Activated naive CD8-positive, alpha-beta T cell treated with anti-CD3 and anti-CD28 coated beads for 36 hours (primary cell): ENCODE results near the gene PCCA. TPM values are rescaled to one million over a fixed set of nuclear protein-coding genes. Genes with fewer than 3 reads are reported as not detected.
"Not testable (repeated sequence)": the region's sequence is repeated elsewhere in the genome, so short reads cannot be mapped to it uniquely, and the experiment has no call there.

Experiments
- DNase-seq: peaks from one replicate; pipeline ENCODE4 v3.0.0; 2021
- H3K27ac Mint-ChIP-seq: one replicate; pipeline ENCODE4 v1.8.0; 2022; ENCODE audit warnings: mild to moderate bottlenecking, moderate library complexity, mixed read lengths
- H3K27me3 Mint-ChIP-seq: one replicate; pipeline ENCODE4 v1.8.0; 2022; ENCODE audit warnings: mild to moderate bottlenecking, mixed read lengths
- H3K36me3 Mint-ChIP-seq: one replicate; pipeline ENCODE4 v1.8.0; 2021; ENCODE audit warnings: mild to moderate bottlenecking, mixed read lengths
- H3K4me1 Mint-ChIP-seq: one replicate; pipeline ENCODE4 v1.8.0; 2021; ENCODE audit warnings: mixed read lengths
- H3K4me3 Mint-ChIP-seq: one replicate; pipeline ENCODE4 v1.8.0; 2022; ENCODE audit warnings: mild to moderate bottlenecking, moderate library complexity, mixed read lengths
- H3K9me3 Mint-ChIP-seq: one replicate; pipeline ENCODE4 v1.8.0; 2022; ENCODE audit warnings: mixed read lengths
- total RNA-seq, 2 experiments: library from RNA; stranded (reverse); gene quantifications; one replicate each; pipeline ENCODE4 v1.2.3, GENCODE V29; 2021

Gene PCCA
- total RNA-seq, 2 experiments from 2014 or later: 6.9 to 8.3 TPM

DNA sequence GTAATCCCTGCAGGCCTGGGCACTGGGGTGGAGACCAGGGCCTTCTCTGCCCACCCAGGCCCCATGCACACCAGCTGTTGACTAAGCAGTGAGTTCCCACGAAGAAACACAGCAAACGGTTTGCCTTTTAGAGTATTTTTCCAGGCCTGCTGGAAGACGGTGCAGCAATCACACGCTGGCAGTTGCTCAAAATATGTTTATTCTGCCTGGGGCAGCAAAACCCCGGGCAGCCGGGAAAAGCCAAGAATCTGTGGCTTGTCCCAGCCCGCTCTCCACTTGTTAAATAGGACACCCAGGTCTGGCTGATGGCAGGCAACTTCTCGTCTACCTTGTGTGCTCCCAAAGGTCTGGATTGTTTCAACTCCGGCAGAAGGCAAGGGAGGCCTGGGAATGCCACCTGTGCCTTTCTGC lies 458.9 kb downstream of the PCCA start:
- no peak overlapping the region for H3K27ac Mint-ChIP-seq

GRCh38 chr13:100549316-100549715 lies 460.4 kb downstream of the PCCA start:
- H3K27me3 Mint-ChIP-seq: no peaks in the 10 kb centered on the region
- no peak for DNase-seq
- H3K4me1 Mint-ChIP-seq: no peaks in the 10 kb centered on the region
- H3K36me3 Mint-ChIP-seq: no peaks in the 10 kb centered on the region
- H3K9me3 Mint-ChIP-seq: no peaks in the 10 kb centered on the region
- no peak overlapping the region for H3K4me3 Mint-ChIP-seq
- no peak overlapping the region for H3K27ac Mint-ChIP-seq

More for the DNA sequence above, 458.9 kb downstream of the PCCA start:
- Mint-ChIP-seq H3K36me3 (no peaks in the 10 kb centered on the region), H3K27me3 (no peaks in the 10 kb centered on the region), H3K4me3 (no peak overlapping the region), H3K4me1 (peaks cover 1% of the 10 kb centered on the region), H3K9me3 (no peaks in the 10 kb centered on the region)
- DNase-seq: no peak

GRCh38 chr13:100552755-100553154 lies 463.9 kb downstream of the PCCA start:
- no peaks in the 10 kb centered on the region for H3K4me1 Mint-ChIP-seq
- no peak overlapping the region for H3K27ac Mint-ChIP-seq
- H3K36me3 Mint-ChIP-seq: peaks cover 5% of the 10 kb centered on the region
- no peak for DNase-seq
- no peaks in the 10 kb centered on the region for H3K9me3 Mint-ChIP-seq
- H3K4me3 Mint-ChIP-seq: no peak overlapping the region
- no peaks in the 10 kb centered on the region for H3K27me3 Mint-ChIP-seq

DNA sequence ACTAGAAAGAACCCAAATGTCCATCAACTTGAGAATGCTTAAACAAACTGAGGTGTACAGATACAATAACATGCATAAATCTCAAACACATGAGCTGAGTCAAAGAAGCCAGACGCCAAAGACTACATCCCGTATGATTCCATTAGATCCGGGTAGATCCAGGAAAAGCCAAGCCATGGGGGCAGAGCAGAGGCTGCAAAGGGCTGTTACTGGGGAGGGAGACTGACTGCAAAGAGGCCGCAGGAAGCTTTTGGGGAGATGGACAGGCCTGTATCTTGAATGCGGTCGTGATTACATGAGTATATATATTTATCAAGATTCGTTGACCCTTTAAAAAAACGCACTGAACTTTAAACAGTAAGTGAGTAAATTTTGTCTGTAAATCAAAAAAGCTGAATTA lies 471.0 kb downstream of the PCCA start:
- no peak overlapping the region for H3K27ac Mint-ChIP-seq
- no peaks in the 10 kb centered on the region for H3K4me1 Mint-ChIP-seq
- no peak overlapping the region for H3K4me3 Mint-ChIP-seq
- no peaks in the 10 kb centered on the region for H3K9me3 Mint-ChIP-seq
- no peaks in the 10 kb centered on the region for H3K27me3 Mint-ChIP-seq
- no peaks in the 10 kb centered on the region for H3K36me3 Mint-ChIP-seq
- no peak for DNase-seq

DNA sequence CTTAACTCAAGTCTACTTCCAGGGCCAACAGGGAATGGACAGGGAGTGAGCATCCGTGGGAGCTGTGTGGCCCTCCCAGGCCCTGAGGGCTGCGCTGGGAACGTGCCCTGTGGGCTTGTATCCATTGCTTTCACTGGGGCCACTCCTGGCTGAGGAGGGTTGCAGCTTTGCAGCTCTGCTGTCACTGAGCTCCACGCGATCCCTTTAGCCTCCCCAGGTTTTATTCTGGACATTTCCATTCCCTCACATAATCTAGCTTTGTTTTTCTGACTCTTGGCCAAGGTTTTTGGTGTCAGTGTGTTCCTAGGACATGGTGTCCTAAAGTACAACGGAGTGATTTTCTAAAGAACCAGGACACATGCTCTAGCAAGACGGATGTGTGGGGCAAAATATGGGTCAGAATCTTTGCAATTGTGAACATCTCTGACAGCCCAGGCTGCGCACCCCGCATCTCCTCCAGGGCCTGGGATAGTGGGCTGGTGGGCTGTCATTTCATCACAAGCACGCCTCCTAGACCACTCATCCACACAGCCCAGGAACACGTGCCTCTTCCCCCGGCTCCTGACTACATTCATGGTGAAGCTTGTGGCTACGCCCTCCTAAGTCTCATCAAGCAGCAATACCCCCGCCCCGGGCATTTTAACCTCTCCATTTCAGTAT lies 471.7 kb downstream of the PCCA start:
- no peaks in the 10 kb centered on the region for H3K36me3 Mint-ChIP-seq
- H3K4me1 Mint-ChIP-seq: no peaks in the 10 kb centered on the region
- H3K4me3 Mint-ChIP-seq: no peak overlapping the region
- no peak for DNase-seq
- no peak overlapping the region for H3K27ac Mint-ChIP-seq
- H3K27me3 Mint-ChIP-seq: no peaks in the 10 kb centered on the region
- H3K9me3 Mint-ChIP-seq: no peaks in the 10 kb centered on the region

- H3K27me3 Mint-ChIP-seq: no peaks in the 10 kb centered on the region
- H3K4me1 Mint-ChIP-seq: no peaks in the 10 kb centered on the region
- no peaks in the 10 kb centered on the region for H3K9me3 Mint-ChIP-seq
- no peak overlapping the region for H3K27ac Mint-ChIP-seq
- H3K36me3 Mint-ChIP-seq: no peaks in the 10 kb centered on the region
- no peak overlapping the region for H3K4me3 Mint-ChIP-seq
- no peak for DNase-seq
These were observed 472.2 kb downstream of the PCCA start for GRCh38 chr13:100561158-100561499.

DNA sequence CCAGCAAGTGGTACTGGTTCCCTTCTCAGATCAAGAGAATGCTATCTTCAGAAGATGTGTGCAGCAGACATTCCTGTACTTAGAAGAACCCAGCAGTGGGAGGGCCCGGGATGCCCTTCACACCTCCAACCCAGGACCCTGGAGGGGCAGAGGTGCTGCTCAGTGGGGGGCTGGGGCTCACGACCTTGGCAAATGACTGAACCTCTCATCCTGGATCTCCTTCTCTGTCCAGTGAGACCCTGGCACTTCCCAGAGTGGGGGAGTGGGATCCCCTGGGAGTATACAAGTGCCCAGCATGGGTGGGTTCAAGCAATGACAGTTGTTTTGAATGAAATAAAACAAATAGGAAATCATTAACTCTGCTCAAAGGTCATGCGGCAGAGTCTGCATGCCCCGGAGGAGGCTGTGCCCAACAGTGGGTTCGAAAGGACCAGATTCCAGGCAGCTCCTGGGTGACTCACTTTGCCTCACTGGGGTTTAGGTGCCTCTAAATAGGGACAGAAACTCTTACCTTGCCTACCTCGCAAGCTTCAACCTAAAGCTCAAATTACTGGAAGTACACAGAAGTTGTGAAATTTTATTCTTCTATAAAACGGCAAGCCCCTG lies 472.8 kb downstream of the PCCA start:
- Mint-ChIP-seq H3K36me3 (no peaks in the 10 kb centered on the region), H3K4me1 (no peaks in the 10 kb centered on the region)
- no peak for DNase-seq

DNA sequence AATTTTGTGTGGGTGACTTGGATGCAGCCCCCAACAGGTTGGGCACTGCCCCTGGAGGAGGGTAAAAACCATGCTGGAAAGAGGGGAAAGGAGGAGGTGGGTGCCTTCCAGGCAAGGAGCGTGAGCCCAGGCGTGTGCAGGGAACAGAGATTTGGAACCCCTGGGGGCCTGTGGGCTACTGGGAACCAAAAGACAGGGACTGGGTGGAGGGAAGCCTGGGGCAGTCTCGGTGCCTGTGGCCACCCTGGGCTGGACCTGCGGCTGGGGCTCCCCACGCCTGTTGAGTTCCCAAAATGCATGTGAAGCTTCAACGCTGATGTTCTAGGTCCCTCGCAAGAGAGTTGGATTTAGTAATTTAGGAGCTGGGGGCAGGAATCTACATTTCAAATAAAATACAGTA lies 474.9 kb downstream of the PCCA start:
- DNase-seq: no peak
- H3K27me3 Mint-ChIP-seq: no peaks in the 10 kb centered on the region
- H3K4me1 Mint-ChIP-seq: no peaks in the 10 kb centered on the region
- H3K27ac Mint-ChIP-seq: no peak overlapping the region
- peaks cover 3% of the 10 kb centered on the region for H3K36me3 Mint-ChIP-seq
- no peak overlapping the region for H3K4me3 Mint-ChIP-seq
- no peaks in the 10 kb centered on the region for H3K9me3 Mint-ChIP-seq

More for the DNA sequence above, 472.8 kb downstream of the PCCA start:
- Mint-ChIP-seq H3K27ac (no peak overlapping the region), H3K4me3 (no peak overlapping the region), H3K9me3 (no peaks in the 10 kb centered on the region), H3K27me3 (no peaks in the 10 kb centered on the region)

DNA sequence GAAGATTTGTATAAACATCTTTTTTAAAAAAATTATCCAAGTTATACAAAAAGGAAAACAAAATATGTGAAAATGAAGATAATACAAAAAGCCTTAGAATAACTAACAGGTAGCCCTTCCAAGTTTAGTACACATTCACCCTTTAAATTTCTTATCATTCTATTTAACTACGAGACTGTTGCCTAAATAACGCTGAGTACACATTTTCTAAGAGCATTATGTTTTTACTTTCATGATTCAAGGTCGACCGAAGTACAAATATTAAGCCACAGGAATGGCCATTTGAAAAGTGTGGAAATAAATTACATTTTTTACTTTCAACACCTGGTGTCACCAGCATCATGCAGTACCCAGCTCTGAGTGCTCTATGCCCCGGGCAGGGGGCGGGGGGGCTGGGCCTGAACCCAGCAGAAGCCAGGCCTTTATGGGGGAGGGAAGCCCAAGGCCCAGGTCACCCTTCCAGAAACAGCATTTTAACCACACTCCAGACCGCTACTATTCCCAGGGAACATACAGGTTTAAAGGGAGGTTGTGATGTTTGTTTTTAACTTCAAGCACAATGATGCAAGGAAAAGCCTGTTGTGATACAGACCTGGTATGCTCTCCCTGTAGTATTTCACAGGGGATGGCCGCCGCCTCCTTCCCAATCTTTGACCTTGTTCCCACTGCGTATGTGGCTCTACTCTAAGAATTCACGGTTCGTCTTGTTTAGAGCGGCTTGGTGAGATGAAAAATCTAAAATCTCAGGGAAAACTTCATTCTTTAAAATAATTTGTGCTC lies 475.7 kb downstream of the PCCA start:
- Mint-ChIP-seq H3K4me1 (no peaks in the 10 kb centered on the region), H3K36me3 (peaks cover 3% of the 10 kb centered on the region)

DNA sequence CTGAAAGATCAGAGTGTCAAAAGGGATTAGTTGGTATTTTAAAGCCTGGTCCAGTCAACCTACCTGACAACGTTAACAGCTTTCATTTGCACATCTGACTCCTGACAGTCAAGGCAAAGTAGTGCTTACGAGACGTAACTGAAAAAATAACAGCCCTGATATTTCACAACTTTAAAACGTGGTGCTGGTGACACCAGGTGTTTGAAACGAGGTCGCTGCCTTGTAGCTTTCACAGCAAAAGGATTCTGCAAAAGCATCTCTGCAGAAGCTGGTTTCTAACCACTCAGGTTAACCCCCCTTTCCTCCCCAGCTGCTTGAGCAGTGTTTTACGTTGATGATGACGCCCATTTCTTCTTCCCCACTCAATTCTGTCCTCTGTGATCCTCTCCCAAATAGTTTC lies 476.4 kb downstream of the PCCA start:
- H3K9me3 Mint-ChIP-seq: no peaks in the 10 kb centered on the region
- H3K27ac Mint-ChIP-seq: no peak overlapping the region
- no peak overlapping the region for H3K4me3 Mint-ChIP-seq
- no peaks in the 10 kb centered on the region for H3K27me3 Mint-ChIP-seq
- H3K4me1 Mint-ChIP-seq: no peaks in the 10 kb centered on the region
- no peak for DNase-seq
- peaks cover 3% of the 10 kb centered on the region for H3K36me3 Mint-ChIP-seq

More for the DNA sequence above, 475.7 kb downstream of the PCCA start:
- Mint-ChIP-seq H3K9me3 (no peaks in the 10 kb centered on the region), H3K27me3 (no peaks in the 10 kb centered on the region), H3K27ac (no peak overlapping the region), H3K4me3 (no peak overlapping the region)
- DNase-seq: no peak

GRCh38 chr13:100566543-100566942 lies 477.6 kb downstream of the PCCA start:
- no peaks in the 10 kb centered on the region for H3K4me1 Mint-ChIP-seq
- DNase-seq: no peak
- peaks cover 3% of the 10 kb centered on the region for H3K36me3 Mint-ChIP-seq
- H3K27me3 Mint-ChIP-seq: no peaks in the 10 kb centered on the region
- no peaks in the 10 kb centered on the region for H3K9me3 Mint-ChIP-seq
- H3K27ac Mint-ChIP-seq: no peak overlapping the region
- no peak overlapping the region for H3K4me3 Mint-ChIP-seq

DNA sequence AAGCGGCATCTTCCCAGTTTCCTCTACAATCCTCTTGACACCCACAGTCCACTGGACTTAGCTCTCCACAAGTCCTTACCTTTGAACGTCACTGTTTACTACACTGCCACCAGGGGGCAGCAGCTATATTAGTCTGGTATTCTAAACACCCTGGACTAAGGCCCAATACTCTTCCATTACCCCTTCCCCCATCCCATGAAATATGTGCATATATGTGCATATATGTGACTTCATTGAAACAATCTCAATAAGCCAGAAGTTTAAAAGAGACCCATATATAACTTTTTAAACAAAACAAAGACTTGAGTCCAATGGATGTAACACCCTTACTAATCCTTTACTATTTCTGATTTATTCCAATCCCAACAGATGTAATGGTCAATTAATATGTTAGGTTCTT lies 484.2 kb downstream of the PCCA start:
- Mint-ChIP-seq H3K27ac (no peak overlapping the region), H3K9me3 (no peaks in the 10 kb centered on the region), H3K4me3 (no peak overlapping the region), H3K36me3 (peaks cover 3% of the 10 kb centered on the region), H3K4me1 (peaks cover 19% of the 10 kb centered on the region), H3K27me3 (no peaks in the 10 kb centered on the region)
- peak; percentile 59 for DNase-seq

GRCh38 chr13:100577239-100577638 lies 488.3 kb downstream of the PCCA start:
- H3K4me1 Mint-ChIP-seq: peaks cover 32% of the 10 kb centered on the region
- peaks cover 12% of the 10 kb centered on the region for H3K36me3 Mint-ChIP-seq
- H3K4me3 Mint-ChIP-seq, H3K27ac Mint-ChIP-seq, H3K27me3 Mint-ChIP-seq, DNase-seq, H3K9me3 Mint-ChIP-seq: not testable (repeated sequence)
